OCI-LY7 (cell line): ENCODE data around the gene HAPLN2. TPM values are rescaled to one million over a fixed set of nuclear protein-coding genes. Genes with fewer than 3 reads are reported as not detected.

ENCODE experiments used
- BruUV-seq: library from RNA; stranded (reverse); fragments of 400-500 nt; replicated peaks from 2 replicates; lab custom pipeline; 2021; lab: Mats Ljungman, UMichigan
- CTCF ChIA-PET: fragments of 300-600 bp; sonication (Branson Sonifier 250); formaldehyde crosslinking; loops from one replicate; lab custom pipeline; 2022; ENCODE audit warnings: antibody characterized with exemption; ENCODE audit not compliant: unreplicated experiment; lab: Charles Lee
- POLR2A ChIA-PET: fragments of 300-600 bp; sonication (Branson Sonifier 250); formaldehyde crosslinking; loops from one replicate; lab custom pipeline; 2022; ENCODE audit warnings: antibody characterized with exemption; lab: Charles Lee
- DNase-seq: peaks from one replicate; pipeline ENCODE4 v3.0.0-alpha.2; 2015; ENCODE audit warnings: low spot score
- H2AFZ ChIP-seq: fragments of 200-600 bp; sonication (generic), shearing (Covaris generic); 2 replicates; pipeline ENCODE4 v1.6.1; 2014; ENCODE audit warnings: mild to moderate bottlenecking, antibody characterized with exemption, low read length, moderate library complexity
- H3K27ac ChIP-seq: fragments of 200-600 bp; sonication (generic); 2 replicates; pipeline ENCODE4 v1.5.1; 2014; ENCODE audit warnings: mixed run types, low read depth, mild to moderate bottlenecking, moderate library complexity, low read length, inconsistent platforms; ENCODE audit not compliant: poor library complexity, severe bottlenecking
- H3K36me3 ChIP-seq: fragments of 200-600 bp; sonication (generic); 2 replicates; pipeline ENCODE4 v1.6.1; 2014; ENCODE audit warnings: mild to moderate bottlenecking, antibody characterized with exemption, low read length, moderate library complexity, mixed read lengths; ENCODE audit not compliant: insufficient read depth
- H3K4me1 ChIP-seq: fragments of 200-600 bp; sonication (generic); 2 replicates; pipeline ENCODE4 v1.5.1; 2014; ENCODE audit warnings: mild to moderate bottlenecking, low read length; ENCODE audit not compliant: insufficient read depth, poor library complexity, severe bottlenecking
- H3K4me2 ChIP-seq: fragments of 200-600 bp; sonication (generic); 2 replicates; pipeline ENCODE4 v1.6.1; 2014; ENCODE audit warnings: mild to moderate bottlenecking, low read length
- H3K4me3 ChIP-seq: fragments of 200-600 bp; sonication (generic); 2 replicates; pipeline ENCODE4 v1.5.1; 2014; ENCODE audit warnings: mild to moderate bottlenecking, low read depth, low read length; ENCODE audit not compliant: poor library complexity, severe bottlenecking
- H3K79me2 ChIP-seq: fragments of 200-600 bp; sonication (generic); 2 replicates; pipeline ENCODE4 v1.6.1; 2016; ENCODE audit warnings: low read depth, mild to moderate bottlenecking, low read length, moderate library complexity, mixed read lengths; ENCODE audit not compliant: insufficient read depth
- H3K9me2 ChIP-seq: fragments of 200-600 bp; sonication (generic); 2 replicates; pipeline ENCODE4 v1.6.1; 2016; ENCODE audit warnings: mild to moderate bottlenecking, low read length, mixed read lengths; ENCODE audit not compliant: insufficient read depth
- H3K9me3 ChIP-seq: fragments of 200-600 bp; sonication (generic); 2 replicates; pipeline ENCODE4 v1.6.1; 2014; ENCODE audit warnings: mild to moderate bottlenecking, mixed run types, low read length, mixed read lengths
- H4K20me1 ChIP-seq: fragments of 200-600 bp; sonication (generic); 2 replicates; pipeline ENCODE4 v1.6.1; 2014; ENCODE audit warnings: mild to moderate bottlenecking, antibody characterized with exemption, low read length, moderate library complexity, mixed read lengths; ENCODE audit not compliant: insufficient read depth
- EZH2phosphoT487 ChIP-seq: fragments of 200-600 bp; sonication (generic); IDR thresholded peaks from 2 replicates; pipeline ENCODE4 v1.6.1; 2018; ENCODE audit warnings: low read depth, borderline replicate concordance, mild to moderate bottlenecking, mixed run types, antibody characterized with exemption, low read length, moderate library complexity, mixed read lengths
- intact Hi-C: fragments of 100-400 bp; cut with micrococcal nuclease; formaldehyde crosslinking; loops from one replicate; pipeline ENCODE4 v1.10.0; 2022; ENCODE audit not compliant: unreplicated experiment
- total RNA-seq, 2 experiments: library from RNA; depleted of rRNA in 1 of 2; stranded (reverse); fragments of >200 nt in 1 of 2; shearing (Covaris generic) in 1 of 2; gene quantifications; 2 replicates each; pipeline ENCODE4 v1.2.3, GENCODE V29; 2014 to 2022
- TF ChIP-seq, protein P1 (sequence below): fragments of 200-600 bp; sonication (generic); conservative IDR thresholded peaks from 2 replicates; pipeline ENCODE4 v1.5.1; 2014; ENCODE audit warnings: mild to moderate bottlenecking, antibody characterized with exemption, low read length, moderate library complexity, mixed read lengths

The HAPLN2 gene
- total RNA-seq, 2 experiments from 2014 or later: 0.41 to 1.1 TPM

DNA sequence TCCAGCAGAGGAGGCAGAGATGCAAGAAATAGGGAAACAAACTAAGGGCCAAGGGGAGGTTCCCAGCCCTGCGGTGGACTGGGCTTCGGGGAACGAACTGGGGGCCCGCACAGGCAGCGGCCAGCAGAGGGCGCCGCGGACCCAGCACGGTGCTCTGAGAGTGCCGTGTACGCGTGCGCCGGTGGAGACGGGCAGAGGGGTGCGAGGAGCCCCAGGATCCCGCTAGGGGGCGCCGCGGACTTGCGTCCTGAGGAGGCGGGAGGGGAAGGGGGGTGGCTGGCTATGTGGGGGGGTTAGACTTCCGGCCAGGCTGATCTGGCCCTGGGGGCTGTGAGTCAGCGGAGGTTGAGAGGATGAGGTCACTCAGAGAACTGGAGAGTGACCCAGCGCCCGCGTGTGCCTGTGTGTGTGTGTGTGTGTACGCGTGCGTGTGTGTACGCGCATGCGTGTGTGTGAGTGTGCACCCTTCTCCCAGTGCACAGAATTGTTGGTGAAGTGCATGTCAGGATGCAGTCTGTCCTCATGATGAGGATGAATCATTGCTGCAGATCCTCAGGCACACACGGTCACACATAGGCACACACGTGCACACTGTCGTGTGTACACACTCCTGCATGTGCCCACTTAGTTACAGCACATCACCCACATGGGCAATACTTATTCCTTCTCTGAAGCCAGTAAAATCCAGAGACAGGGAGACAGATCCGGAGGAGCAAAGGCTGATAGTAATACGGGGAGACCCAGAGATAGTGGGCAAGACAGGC lies 41.0 kb downstream of the HAPLN2 start:
- Histone ChIP-seq H3K4me1 (peaks cover 62% of the 10 kb centered on the region), H3K4me2 (peak overlapping the region; percentile 9; the same call in 1 of the 2 replicates), H3K27ac (no peak overlapping the region), H3K36me3 (no peaks in the 10 kb centered on the region), H3K4me3 (no peak overlapping the region), H3K79me2 (no peaks in the 10 kb centered on the region), H4K20me1 (0 out of 2 replicates have a peak, but pooled peaks cover 4% of the 10 kb centered on the region), H3K9me2 (no peaks in the 10 kb centered on the region), H3K9me3 (no peaks in the 10 kb centered on the region), H2AFZ (no peak overlapping the region)
- no TSS peak for BruUV-seq
- CTCF ChIA-PET: interaction anchor here (1.3 kb wide), 2 partner anchors 18 to 33 kb away, joined by 6 read pairs; no protein-coding TSS in a partner anchor
- intact Hi-C loops: loop anchor here (1.0 kb wide), 1 partner anchor 18 kb away; no protein-coding TSS in a partner anchor
- POLR2A ChIA-PET: interaction anchor here (0.5 to 0.9 kb wide), 2 partner anchors 33 to 202 kb away, joined by 3 to 4 read pairs; no protein-coding TSS in a partner anchor
- TF ChIP-seq, protein P1, sequence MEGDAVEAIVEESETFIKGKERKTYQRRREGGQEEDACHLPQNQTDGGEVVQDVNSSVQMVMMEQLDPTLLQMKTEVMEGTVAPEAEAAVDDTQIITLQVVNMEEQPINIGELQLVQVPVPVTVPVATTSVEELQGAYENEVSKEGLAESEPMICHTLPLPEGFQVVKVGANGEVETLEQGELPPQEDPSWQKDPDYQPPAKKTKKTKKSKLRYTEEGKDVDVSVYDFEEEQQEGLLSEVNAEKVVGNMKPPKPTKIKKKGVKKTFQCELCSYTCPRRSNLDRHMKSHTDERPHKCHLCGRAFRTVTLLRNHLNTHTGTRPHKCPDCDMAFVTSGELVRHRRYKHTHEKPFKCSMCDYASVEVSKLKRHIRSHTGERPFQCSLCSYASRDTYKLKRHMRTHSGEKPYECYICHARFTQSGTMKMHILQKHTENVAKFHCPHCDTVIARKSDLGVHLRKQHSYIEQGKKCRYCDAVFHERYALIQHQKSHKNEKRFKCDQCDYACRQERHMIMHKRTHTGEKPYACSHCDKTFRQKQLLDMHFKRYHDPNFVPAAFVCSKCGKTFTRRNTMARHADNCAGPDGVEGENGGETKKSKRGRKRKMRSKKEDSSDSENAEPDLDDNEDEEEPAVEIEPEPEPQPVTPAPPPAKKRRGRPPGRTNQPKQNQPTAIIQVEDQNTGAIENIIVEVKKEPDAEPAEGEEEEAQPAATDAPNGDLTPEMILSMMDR: peak; percentile 99
- no peak for TF ChIP-seq EZH2phosphoT487
- DNase-seq: peak; percentile 96

DNA sequence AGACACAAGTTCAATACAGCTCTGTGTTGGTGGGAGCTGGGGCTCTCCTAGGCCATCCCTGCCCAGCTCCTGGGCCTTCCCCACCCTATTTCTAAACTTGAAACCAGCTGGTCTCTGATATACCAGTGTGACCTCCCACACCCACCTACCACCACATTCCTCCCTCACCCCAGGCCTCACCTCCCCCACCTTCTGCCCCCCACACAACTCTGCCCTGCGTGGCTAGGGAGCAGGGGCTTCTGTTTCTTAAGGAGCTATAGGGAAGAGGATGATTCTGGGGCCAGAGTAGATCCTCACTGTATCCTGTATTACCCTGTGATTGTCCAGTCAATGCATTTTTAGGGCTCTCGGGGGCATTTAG lies 41.5 kb downstream of the HAPLN2 start:
- POLR2A ChIA-PET: interaction anchor here (0.7 kb wide), 2 partner anchors 70 to 91 kb away, joined by 5 to 6 read pairs; no protein-coding TSS in a partner anchor
- H3K4me1 ChIP-seq: peaks cover 66% of the 10 kb centered on the region

More for the DNA sequence above, 41.5 kb downstream of the HAPLN2 start:
- Histone ChIP-seq H3K4me3 (no peak overlapping the region), H3K36me3 (no peaks in the 10 kb centered on the region), H2AFZ (no peak overlapping the region), H3K27ac (no peak overlapping the region), H3K79me2 (no peaks in the 10 kb centered on the region), H3K4me2 (peak overlapping the region; percentile 52; the same call in 1 of the 2 replicates), H3K9me3 (no peaks in the 10 kb centered on the region), H3K9me2 (no peaks in the 10 kb centered on the region), H4K20me1 (0 out of 2 replicates have a peak, but pooled peaks cover 4% of the 10 kb centered on the region)
- intact Hi-C loops: loop anchor here (1.0 kb wide), 1 partner anchor 18 kb away; no protein-coding TSS in a partner anchor
- CTCF ChIA-PET: interaction anchor here (0.6 to 1.3 kb wide), 5 partner anchors 9 to 199 kb away, joined by 4 to 11 read pairs (median 6); no protein-coding TSS in a partner anchor
- TF ChIP-seq EZH2phosphoT487: no peak
- TF ChIP-seq, protein P1: no peak
- BruUV-seq: no TSS peak
- no peak for DNase-seq
